ENCODE data around the gene POLR3F. TPM values are rescaled to one million over a fixed set of nuclear protein-coding genes. Genes with fewer than 3 reads are reported as not detected.

Gene POLR3F
- total and polyA plus RNA-seq, 2 donors (not counting 1 experiment from before 2014, with no cell fraction given), result 2.9 to 13.1 TPM

DNA sequence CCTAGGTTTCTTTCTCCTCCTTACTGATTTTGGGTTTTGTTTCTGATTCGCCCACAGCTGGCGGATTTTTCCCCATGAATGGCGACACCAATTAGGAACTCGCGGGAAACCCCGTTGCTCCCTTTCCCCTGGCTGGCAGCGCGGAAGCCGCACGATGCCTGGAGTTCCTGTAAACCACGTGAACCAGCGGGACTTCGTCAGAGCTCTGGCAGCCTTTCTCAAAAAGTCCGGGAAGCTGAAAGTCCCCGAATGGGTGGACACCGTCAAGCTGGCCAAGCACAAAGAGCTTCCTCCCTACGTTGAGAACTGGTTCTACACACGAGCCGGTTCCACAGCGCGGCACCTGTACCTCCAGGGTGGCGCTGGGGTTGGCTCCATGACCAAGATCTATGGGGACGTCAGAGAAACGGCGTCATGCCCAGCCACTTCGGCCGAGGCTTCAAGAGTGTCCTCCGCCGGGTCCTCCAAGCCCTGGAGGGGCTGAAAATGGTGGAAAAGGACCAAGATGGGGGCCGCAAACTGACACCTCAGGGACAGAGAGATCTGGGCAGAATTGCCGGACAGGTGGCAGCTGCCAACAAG, 37.4 kb downstream of the POLR3F start:
- peaks cover 13% of the 10 kb centered on the region for H3K27me3 Mint-ChIP-seq
- ATAC-seq (ENCODE audit: low read depth) (no peak), DNase-seq (no peak)
- Histone ChIP-seq H2AFZ (ENCODE audit: insufficient read depth, low read depth, low read length, poor library complexity, severe bottlenecking) (no peak overlapping the region), H3K4me1 (ENCODE audit: control insufficient read depth in 2 of 2, insufficient read depth in 2 of 2, low read length in 2 of 2) (peaks cover 13 to 17% of the 10 kb centered on the region in 2 donors), H3K27me3 (replicated peaks in 1 of 4; ENCODE audit: control extremely low read depth in 1 of 4, control insufficient read depth in 3 of 4, insufficient read depth in 4 of 4, low read length in 3 of 4) (no peaks in the 10 kb centered on the region), H3K4me3 (ENCODE audit: control extremely low read depth in 1 of 5, extremely low read depth in 1 of 5, insufficient read depth in 1 of 5, low read depth in 2 of 5, low read length in 4 of 5) (no peak overlapping the region), H3K9ac (ENCODE audit: low read length) (no peak overlapping the region), H3K9me3 (ENCODE audit: control extremely low read depth in 1 of 3, control insufficient read depth in 2 of 3, insufficient read depth in 1 of 3, low read length in 2 of 3) (no peaks in the 10 kb centered on the region), H4K20me1 (ENCODE audit: control insufficient read depth, insufficient read depth, low read length, poor library complexity, severe bottlenecking) (no peaks in the 10 kb centered on the region), H3K27ac (ENCODE audit: low read length in 2 of 2) (no peak overlapping the region), H3K4me2 (replicated peaks; ENCODE audit: low read depth, low read length, poor library complexity, severe bottlenecking) (no peak overlapping the region), H3K79me2 (ENCODE audit: control insufficient read depth, insufficient read depth, low read length) (peaks cover 18% of the 10 kb centered on the region), H3K36me3 (replicated peaks in 1 of 2; ENCODE audit: control extremely low read depth in 1 of 2, control insufficient read depth in 1 of 2, extremely low read depth in 1 of 2, insufficient read depth in 2 of 2, low read length in 1 of 2) (no peaks in the 10 kb centered on the region)
- no peak overlapping the region for H3K27ac Mint-ChIP-seq
- ChIA-PET POLR2A (no interaction called here), CTCF (no interaction called here)
- intact Hi-C loops (cut with micrococcal nuclease), result loop anchor here (5.0 kb wide), 3 partner anchors 367 to 1548 kb away; partner anchors contain the start of genes CFAP61, CRNKL1, KAT14 and NAA20
- 84% methylated on average over 30 of the region's 31 CpGs for WGBS (ENCODE audit: insufficient coverage)
- no peaks in the 10 kb centered on the region for H3K9me3 Mint-ChIP-seq (ENCODE audit: insufficient read depth)
- H3K4me1 Mint-ChIP-seq, result peaks cover 22% of the 10 kb centered on the region
- TF ChIP-seq EZH2 (IDR thresholded peaks at IDR 0.05; ENCODE audit: borderline replicate concordance, insufficient read depth, low read depth, low read length, poor library complexity, severe bottlenecking), result no peak
- no peak for TF ChIP-seq CTCF (IDR thresholded peaks at IDR 0.05)
- H3K4me3 Mint-ChIP-seq, result no peak overlapping the region

DNA sequence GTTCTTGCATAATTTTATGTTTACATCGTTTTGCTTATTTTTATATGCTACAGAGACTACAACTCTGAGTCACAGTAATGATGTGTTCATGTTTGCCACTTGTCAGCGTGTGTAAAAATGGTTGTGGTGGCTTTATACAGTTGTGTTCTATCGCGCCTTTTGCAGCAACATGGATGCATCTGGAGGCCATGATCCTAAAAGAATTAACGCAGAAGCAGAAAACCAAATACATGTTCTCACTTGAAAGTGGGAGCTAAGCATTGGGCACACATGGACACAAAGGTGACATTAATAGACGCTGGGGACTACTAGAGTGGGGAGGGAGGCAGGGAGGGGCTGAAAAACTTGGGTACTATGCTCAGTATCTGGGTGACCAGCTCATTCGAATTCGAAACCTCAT, 39.6 kb downstream of the POLR3F start:
- Mint-ChIP-seq H3K27ac (peak overlapping the region; percentile 98), H3K9me3 (ENCODE audit: insufficient read depth) (no peaks in the 10 kb centered on the region), H3K4me1 (peaks cover 22% of the 10 kb centered on the region), H3K27me3 (peaks cover 13% of the 10 kb centered on the region), H3K4me3 (peak overlapping the region; percentile 99)
- Histone ChIP-seq H3K27me3 (replicated peaks in 1 of 4; ENCODE audit: control extremely low read depth in 1 of 4, control insufficient read depth in 3 of 4, insufficient read depth in 4 of 4, low read length in 3 of 4) (no peaks in the 10 kb centered on the region), H3K9me3 (ENCODE audit: control extremely low read depth in 1 of 3, control insufficient read depth in 2 of 3, insufficient read depth in 1 of 3, low read length in 2 of 3) (no peaks in the 10 kb centered on the region), H3K79me2 (ENCODE audit: control insufficient read depth, insufficient read depth, low read length) (peaks cover 31% of the 10 kb centered on the region), H2AFZ (ENCODE audit: insufficient read depth, low read depth, low read length, poor library complexity, severe bottlenecking) (peak overlapping the region; percentile 68), H3K27ac (ENCODE audit: low read length in 2 of 2) (peak overlapping the region; percentile 98), H3K4me3 (ENCODE audit: control extremely low read depth in 1 of 5, extremely low read depth in 1 of 5, insufficient read depth in 1 of 5, low read depth in 2 of 5, low read length in 4 of 5) (peak overlapping the region; percentile 57 to 88 (median 80)), H3K36me3 (replicated peaks in 1 of 2; ENCODE audit: control extremely low read depth in 1 of 2, control insufficient read depth in 1 of 2, extremely low read depth in 1 of 2, insufficient read depth in 2 of 2, low read length in 1 of 2) (peaks cover 5 to 15% of the 10 kb centered on the region in 2 experiments), H3K9ac (ENCODE audit: low read length) (peak overlapping the region; percentile 84), H3K4me1 (ENCODE audit: control insufficient read depth in 2 of 2, insufficient read depth in 2 of 2, low read length in 2 of 2) (peaks cover 13 to 17% of the 10 kb centered on the region in 2 donors), H3K4me2 (replicated peaks; ENCODE audit: low read depth, low read length, poor library complexity, severe bottlenecking) (peak overlapping the region; percentile 80), H4K20me1 (ENCODE audit: control insufficient read depth, insufficient read depth, low read length, poor library complexity, severe bottlenecking) (no peaks in the 10 kb centered on the region)
- ChIA-PET CTCF (interaction anchor here (0.5 to 2.7 kb wide), 5 partner anchors 9 to 546 kb away, joined by 3 to 34 read pairs (median 5); partner anchors contain the start of genes DZANK1, POLR3F and RBBP9), POLR2A (interaction anchor here (1.2 to 3.2 kb wide), 7 partner anchors 10 to 651 kb away, joined by 3 to 27 read pairs (median 6); partner anchors contain the start of genes DZANK1, POLR3F, RBBP9 and ZNF133)
- DNase-seq (no peak), ATAC-seq (ENCODE audit: low read depth) (no peak)
- intact Hi-C loops (cut with micrococcal nuclease), result loop anchor here (1.0 to 5.0 kb wide), 11 partner anchors 9 to 1546 kb away; partner anchors contain the start of genes CFAP61, CRNKL1, DSTN and DZANK1
- TF ChIP-seq EZH2 (IDR thresholded peaks at IDR 0.05; ENCODE audit: borderline replicate concordance, insufficient read depth, low read depth, low read length, poor library complexity, severe bottlenecking) (no peak), CTCF (IDR thresholded peaks at IDR 0.05) (no peak)
- WGBS (ENCODE audit: insufficient coverage), result 100% methylated on average over 1 of the region's 8 CpGs

Data from B cell (primary cell).